Measurements from ENCODE around the gene UQCRFS1.

DNA sequence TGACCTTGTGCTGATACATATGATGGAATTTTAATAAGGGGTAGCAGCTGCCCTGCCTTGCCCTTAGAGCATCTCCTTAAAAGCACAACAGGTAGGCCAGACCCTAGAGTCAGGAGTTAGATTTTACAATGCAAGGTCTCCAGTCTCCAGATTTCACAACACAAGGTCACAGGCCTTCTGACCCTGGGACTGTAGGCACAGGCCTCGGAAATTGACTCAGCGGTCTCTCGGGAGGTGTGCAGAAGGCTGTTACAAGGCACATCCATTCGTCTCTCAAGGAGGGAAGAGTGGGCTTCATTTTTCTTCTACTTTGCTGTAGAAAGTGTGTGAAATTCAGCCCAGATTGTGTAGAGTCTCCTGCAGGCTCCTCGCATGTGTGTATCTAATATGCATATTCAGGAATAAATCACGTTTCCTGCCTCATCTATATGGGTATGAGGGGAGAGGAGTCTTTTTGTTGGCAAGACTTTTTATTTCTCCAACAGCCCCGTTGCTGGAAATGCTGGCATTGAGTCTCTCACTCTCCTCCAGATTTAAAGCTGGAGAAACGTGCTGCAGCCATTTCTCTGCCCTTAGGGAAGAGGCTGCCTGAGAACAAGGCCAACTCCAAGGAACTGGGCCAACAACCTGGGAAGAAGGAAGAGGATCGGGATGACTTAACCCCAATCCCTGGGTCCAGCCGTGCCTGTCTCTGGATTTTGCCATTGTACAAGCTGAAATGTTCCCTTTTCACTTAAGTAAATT is 24.5 kb downstream of the UQCRFS1 start:
- TF ChIP-seq, protein P1, sequence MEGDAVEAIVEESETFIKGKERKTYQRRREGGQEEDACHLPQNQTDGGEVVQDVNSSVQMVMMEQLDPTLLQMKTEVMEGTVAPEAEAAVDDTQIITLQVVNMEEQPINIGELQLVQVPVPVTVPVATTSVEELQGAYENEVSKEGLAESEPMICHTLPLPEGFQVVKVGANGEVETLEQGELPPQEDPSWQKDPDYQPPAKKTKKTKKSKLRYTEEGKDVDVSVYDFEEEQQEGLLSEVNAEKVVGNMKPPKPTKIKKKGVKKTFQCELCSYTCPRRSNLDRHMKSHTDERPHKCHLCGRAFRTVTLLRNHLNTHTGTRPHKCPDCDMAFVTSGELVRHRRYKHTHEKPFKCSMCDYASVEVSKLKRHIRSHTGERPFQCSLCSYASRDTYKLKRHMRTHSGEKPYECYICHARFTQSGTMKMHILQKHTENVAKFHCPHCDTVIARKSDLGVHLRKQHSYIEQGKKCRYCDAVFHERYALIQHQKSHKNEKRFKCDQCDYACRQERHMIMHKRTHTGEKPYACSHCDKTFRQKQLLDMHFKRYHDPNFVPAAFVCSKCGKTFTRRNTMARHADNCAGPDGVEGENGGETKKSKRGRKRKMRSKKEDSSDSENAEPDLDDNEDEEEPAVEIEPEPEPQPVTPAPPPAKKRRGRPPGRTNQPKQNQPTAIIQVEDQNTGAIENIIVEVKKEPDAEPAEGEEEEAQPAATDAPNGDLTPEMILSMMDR (IDR thresholded peaks at IDR 0.05): no peak
- TF ChIP-seq POLR2A (IDR thresholded peaks at IDR 0.05): no peak
